A549 treated with ZK216348 at 1 μM for 4 hours (cell line): ENCODE results near the gene SLC6A12. TPM values are rescaled to one million over a fixed set of nuclear protein-coding genes. Genes with fewer than 3 reads are reported as not detected.

Experiments
- total RNA-seq: library from RNA; stranded (reverse); fragments of 200-300 nt; extraction: Qiagen RNA extraction; gene quantifications from 5 replicates; pipeline ENCODE4 v1.2.3, GENCODE V29; 2022; ENCODE audit warnings: low read depth

The SLC6A12 gene
- total RNA-seq = 0.50 to 1.5 TPM (median 0.55 TPM) in 5 replicates

DNA sequence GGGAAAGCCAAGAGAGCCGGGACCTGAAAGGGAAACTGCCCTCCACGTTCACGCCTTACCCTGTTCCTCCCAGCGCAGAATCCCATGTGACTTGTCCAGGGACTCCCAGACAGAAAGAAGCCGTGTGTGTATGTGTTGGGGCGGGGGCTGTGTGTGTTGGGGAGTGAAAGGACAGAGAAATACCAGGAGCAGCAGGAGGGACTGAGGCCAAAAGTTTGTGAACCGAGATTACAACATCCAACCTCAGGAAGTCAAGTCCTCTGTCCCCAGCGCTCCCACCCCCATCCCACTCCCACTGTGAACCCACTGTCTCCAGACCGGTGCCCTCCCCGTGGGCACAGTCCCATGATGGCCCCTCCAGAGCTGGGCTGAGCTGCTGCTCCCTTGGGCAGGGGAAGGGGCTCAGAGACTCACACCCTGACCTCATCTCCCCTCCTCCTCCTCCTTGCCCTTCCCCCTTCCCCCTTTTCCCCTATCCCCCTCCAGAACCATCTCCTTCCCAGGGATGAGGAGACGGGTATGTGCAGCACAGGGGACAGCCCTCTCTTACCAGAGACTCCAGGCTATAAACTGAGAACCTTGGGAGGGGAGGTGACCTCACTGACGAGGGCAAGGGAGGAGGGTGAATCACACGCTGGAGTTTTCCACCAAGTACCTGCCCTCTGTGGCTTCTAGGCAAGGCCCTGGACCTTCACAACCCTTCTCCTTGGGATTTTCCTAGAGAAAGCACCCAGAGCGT lies at the start of gene SLC6A12:
Gene SLC6A12 (minus strand): TSS at position 155 of the 739 bp plus-strand sequence. CDS start 4,171 bp downstream, outside the sequence.

DNA sequence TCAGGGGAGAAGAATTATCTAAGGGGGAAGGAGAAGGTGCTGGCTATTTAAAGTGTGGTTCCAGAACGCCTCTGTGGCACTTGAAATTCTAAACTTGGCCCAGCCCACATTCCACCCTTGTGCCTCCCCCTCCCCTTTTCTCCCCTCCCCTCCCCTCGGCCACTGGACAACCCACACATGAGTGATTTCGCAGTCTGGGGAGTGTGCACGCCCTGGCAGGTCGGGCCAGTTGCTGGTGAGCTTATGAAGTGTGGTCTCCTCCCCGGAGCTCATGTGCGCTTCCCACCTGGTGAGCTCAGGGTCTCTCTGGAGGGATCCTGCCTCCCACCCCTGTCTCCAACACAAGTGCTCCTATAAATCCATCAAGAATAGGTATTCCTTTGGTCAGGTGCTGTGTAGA lies 48.9 kb upstream of the SLC6A12 start, which contains the start of gene SLC6A13:
Gene SLC6A13 (minus strand): TSS at position 20 of the 400 bp plus-strand sequence. CDS start 2,784 bp downstream, outside the sequence.

Other genes with a start within 250 kb of the SLC6A12 start
- gene IQSEC3, start 147.4 kb downstream of the SLC6A12 start, total RNA-seq = not detected in 5 replicates
- 0.08 to 0.84 TPM (median 0.19 TPM) in 5 replicates for gene SLC6A13, start 48.7 kb upstream of the SLC6A12 start, total RNA-seq
- gene KDM5A, start 175.2 kb upstream of the SLC6A12 start, total RNA-seq = 16.5 to 25.4 TPM (median 22.7 TPM) in 5 replicates
- 12.9 to 15.3 TPM (median 13.1 TPM) in 5 replicates for gene CCDC77, start 187.5 kb upstream of the SLC6A12 start, total RNA-seq
- 0.34 to 1.0 TPM (median 0.69 TPM) in 5 replicates for gene B4GALNT3, start 245.8 kb upstream of the SLC6A12 start, total RNA-seq